HTR-8/SVneo (cell line): ENCODE data around the gene LIMS2.

ENCODE experiments used
- DNase-seq: peaks from one replicate; pipeline ENCODE4 v3.0.0; 2011; ENCODE audit warnings: low spot score, mixed read lengths; ENCODE audit not compliant: insufficient read length
- FAIRE-seq: peaks from 2 replicates; lab custom pipeline; 2011; peaks lifted over from hg19 to GRCh38; lab: Jason Lieb, UNC

LIMS2 gene

GRCh38 chr2:127678991-127679390, 3.7 kb upstream of the LIMS2 start:
- DNase-seq (no peak), FAIRE-seq (no peak)

GRCh38 chr2:127678531-127678930, 3.2 kb upstream of the LIMS2 start:
- no peak for DNase-seq
- FAIRE-seq = no peak

- DNase-seq (no peak), FAIRE-seq (no peak)
Observed at GRCh38 chr2:127676906-127677305, 1.6 kb upstream of the LIMS2 start.

GRCh38 chr2:127674241-127675209, 805 bp downstream of the LIMS2 start:
- FAIRE-seq = no peak
- peak; percentile 48 for DNase-seq

GRCh38 chr2:127673291-127674069, 1.9 kb downstream of the LIMS2 start:
- DNase-seq (no peak), FAIRE-seq (no peak)

- FAIRE-seq = no peak
- DNase-seq = no peak
Observed at GRCh38 chr2:127672341-127673224, 2.7 kb downstream of the LIMS2 start.

- peak; percentile 44 for FAIRE-seq
- DNase-seq = no peak
Observed at GRCh38 chr2:127671557-127672302, 3.6 kb downstream of the LIMS2 start.

- DNase-seq = no peak
- no peak for FAIRE-seq
Observed at GRCh38 chr2:127670957-127671290, 4.4 kb downstream of the LIMS2 start.

- FAIRE-seq = no peak
- no peak for DNase-seq
Observed at GRCh38 chr2:127670055-127670956, 5.0 kb downstream of the LIMS2 start.

- FAIRE-seq = no peak
- DNase-seq = no peak
Observed at GRCh38 chr2:127669056-127669455, 6.3 kb downstream of the LIMS2 start.

GRCh38 chr2:127665267-127665893, 9.9 kb downstream of the LIMS2 start:
- FAIRE-seq (no peak), DNase-seq (no peak)

GRCh38 chr2:127664895-127665225, 10.5 kb downstream of the LIMS2 start:
- FAIRE-seq (no peak), DNase-seq (no peak)

GRCh38 chr2:127664065-127664894, 11.1 kb downstream of the LIMS2 start:
- FAIRE-seq (no peak), DNase-seq (no peak)

- no peak for DNase-seq
- FAIRE-seq = no peak
Observed at GRCh38 chr2:127663566-127664064, 11.7 kb downstream of the LIMS2 start.

- DNase-seq (no peak), FAIRE-seq (peak; percentile 49)
Observed at GRCh38 chr2:127662937-127663565, 12.3 kb downstream of the LIMS2 start.

GRCh38 chr2:127661949-127662510, 13.3 kb downstream of the LIMS2 start:
- FAIRE-seq = no peak

More at GRCh38 chr2:127661949-127662510, 13.3 kb downstream of the LIMS2 start:
- DNase-seq = no peak
